B cell (primary cell): ENCODE measurements around the gene NXPE3. TPM values are rescaled to one million over a fixed set of nuclear protein-coding genes. Genes with fewer than 3 reads are reported as not detected.

Source experiments
- ATAC-seq: fragments of 200-7000 bp; cut with Tn5 transposase; one replicate; pipeline ENCODE4 v1.10.0; 2021; ENCODE audit warnings: low read depth, mild to moderate bottlenecking, moderate number of reproducible peaks, moderate library complexity
- CTCF ChIA-PET: fragments of 350-600 bp; sonication (Branson Sonifier 250); formaldehyde crosslinking; loops from one replicate; lab custom pipeline; 2021; ENCODE audit warnings: antibody characterized with exemption, inconsistent platforms; lab: Charles Lee
- POLR2A ChIA-PET: fragments of 350-600 bp; sonication (Branson Sonifier 250); formaldehyde crosslinking; loops from one replicate; lab custom pipeline; 2021; ENCODE audit warnings: antibody characterized with exemption; lab: Charles Lee
- DNase-seq: peaks from one replicate; pipeline ENCODE4 v3.0.0; 2013
- H2AFZ ChIP-seq: 2 replicates; pipeline ENCODE4 v1.6.1; 2012; ENCODE audit warnings: mild to moderate bottlenecking, low read depth, low read length; ENCODE audit not compliant: insufficient read depth, poor library complexity, severe bottlenecking
- H3K27ac ChIP-seq, 2 donors: 1 replicate in 1 of 2; 2 replicates in 1 of 2; pipeline ENCODE4 v1.5.1; 2012 to 2013; ENCODE audit warnings: low read length in 2 of 2, mild to moderate bottlenecking in 2 of 2, moderate library complexity in 1 of 2
- H3K27me3 ChIP-seq, 4 experiments: fragments of 200-600 bp in 1 of 4; sonication (generic) in 1 of 4; replicated peaks in 1 of 4; 1 replicate in 2 of 4; 2 replicates in 2 of 4; pipeline versions ENCODE4 v1.6.1 to v1.7.0; 2013 to 2016; ENCODE audit warnings: low read length in 3 of 4, mild to moderate bottlenecking in 2 of 4, mixed read lengths in 1 of 4, moderate library complexity in 1 of 4; ENCODE audit not compliant: insufficient read depth in 4 of 4, control insufficient read depth in 3 of 4; ENCODE audit errors: control extremely low read depth in 1 of 4
- H3K36me3 ChIP-seq, 2 experiments: replicated peaks in 1 of 2; 1 replicate in 1 of 2; 2 replicates in 1 of 2; pipeline versions ENCODE4 v1.6.1 to v1.7.1; 2013; ENCODE audit warnings: low read length in 1 of 2; ENCODE audit not compliant: insufficient read depth in 2 of 2, control insufficient read depth in 1 of 2; ENCODE audit errors: control extremely low read depth in 1 of 2, extremely low read depth in 1 of 2
- H3K4me1 ChIP-seq, 2 donors: fragments of 200-600 bp in 1 of 2; sonication (generic) in 1 of 2; 1 replicate in 1 of 2; 2 replicates in 1 of 2; pipeline versions ENCODE4 v1.5.1 to v1.6.1; 2013 to 2017; ENCODE audit warnings: low read length in 2 of 2; ENCODE audit not compliant: control insufficient read depth in 2 of 2, insufficient read depth in 2 of 2
- H3K4me2 ChIP-seq: replicated peaks from 2 replicates; pipeline ENCODE3; 2012; ENCODE audit warnings: mild to moderate bottlenecking, low read depth, low read length; ENCODE audit not compliant: poor library complexity, severe bottlenecking
- H3K4me3 ChIP-seq, 5 experiments: fragments of 200-600 bp in 1 of 5; sonication (generic) in 1 of 5; 1 replicate in 3 of 5; 2 replicates in 2 of 5; pipeline versions ENCODE4 v1.5.1 to v1.7.0; 2011 to 2016; ENCODE audit warnings: low read length in 4 of 5, mild to moderate bottlenecking in 4 of 5, low read depth in 2 of 5, control low read depth in 1 of 5, moderate library complexity in 1 of 5; ENCODE audit not compliant: insufficient read depth in 1 of 5; ENCODE audit errors: control extremely low read depth in 1 of 5, extremely low read depth in 1 of 5
- H3K79me2 ChIP-seq: fragments of 200-600 bp; sonication (generic); one replicate; pipeline ENCODE4 v1.6.0; 2016; ENCODE audit warnings: low read length; ENCODE audit not compliant: control insufficient read depth, insufficient read depth
- H3K9ac ChIP-seq: fragments of 200-600 bp; sonication (generic); 2 replicates; pipeline ENCODE4 v1.6.1; 2017; ENCODE audit warnings: mild to moderate bottlenecking, low read length, moderate library complexity
- H3K9me3 ChIP-seq, 3 donors: one replicate each; pipeline versions ENCODE4 v1.6.1 to v1.7.1; 2013; ENCODE audit warnings: low read length in 2 of 3; ENCODE audit not compliant: control insufficient read depth in 2 of 3, insufficient read depth in 1 of 3; ENCODE audit errors: control extremely low read depth in 1 of 3
- H4K20me1 ChIP-seq: 2 replicates; pipeline ENCODE4 v1.6.0; 2012; ENCODE audit warnings: mild to moderate bottlenecking, low read length; ENCODE audit not compliant: insufficient read depth, control insufficient read depth, poor library complexity, severe bottlenecking
- H3K27ac Mint-ChIP-seq: one replicate; pipeline ENCODE4 v1.8.0; 2021; ENCODE audit warnings: mixed read lengths
- H3K27me3 Mint-ChIP-seq: one replicate; pipeline ENCODE4 v1.8.0; 2021; ENCODE audit warnings: mixed read lengths
- H3K4me1 Mint-ChIP-seq: one replicate; pipeline ENCODE4 v1.8.0; 2021; ENCODE audit warnings: mixed read lengths
- H3K4me3 Mint-ChIP-seq: one replicate; pipeline ENCODE4 v1.8.0; 2021; ENCODE audit warnings: mixed read lengths
- H3K9me3 Mint-ChIP-seq: one replicate; pipeline ENCODE4 v1.8.0; 2022; ENCODE audit warnings: mixed read lengths; ENCODE audit not compliant: insufficient read depth
- EZH2 ChIP-seq: IDR thresholded peaks from 2 replicates; pipeline ENCODE4 v1.6.1; 2012; ENCODE audit warnings: borderline replicate concordance, low read depth, mild to moderate bottlenecking, moderate library complexity, low read length; ENCODE audit not compliant: insufficient read depth, poor library complexity, severe bottlenecking
- WGBS: methylation state at CpG from one replicate; pipeline ENCODE4 v1.1.5; 2013; ENCODE audit warnings: missing lambda C conversion rate; ENCODE audit not compliant: insufficient coverage; 5-methylcytosine and 5-hydroxymethylcytosine counted together
- intact Hi-C: fragments of 100-400 bp; cut with micrococcal nuclease; formaldehyde crosslinking; loops from one replicate; pipeline ENCODE4 v1.10.0; 2022
- polyA plus RNA-seq: library from polyadenylated mRNA; depleted of rRNA; stranded (reverse); fragments of >200 nt; gene quantifications from 2 replicates; pipeline ENCODE4 v1.2.3, GENCODE V29; 2012
- total RNA-seq, 2 donors: library from RNA; stranded (reverse); fragments of 120-200 nt in 1 of 2; gene quantifications; 1 replicate in 1 of 2; 2 replicates in 1 of 2; pipeline versions ENCODE4 v1.2.3 to v1.2.4, GENCODE V29; 2013 to 2022
- TF ChIP-seq, protein P1 (sequence below): fragments of 200-600 bp; IDR thresholded peaks from one replicate; pipeline ENCODE4 v1.8.0; 2022; ENCODE audit warnings: antibody characterized with exemption, mild to moderate bottlenecking

The NXPE3 gene
- total and polyA plus RNA-seq, 2 donors (not counting 1 experiment from before 2014, with no cell fraction given) = 15.4 to 19.7 TPM

- peaks cover 50% of the 10 kb centered on the region for H3K4me1 Mint-ChIP-seq
- DNase-seq = peak; percentile 59
Observed at GRCh38 chr3:101813817-101814440, 34.9 kb downstream of the NXPE3 start.

More at GRCh38 chr3:101813817-101814440, 34.9 kb downstream of the NXPE3 start:
- no peak overlapping the region for H3K4me3 Mint-ChIP-seq
- no CpG with 5 or more reads among the region's 7 CpGs for WGBS
- H3K4me3 ChIP-seq = no peak overlapping the region
- H3K27me3 ChIP-seq = no peaks in the 10 kb centered on the region
- CTCF ChIA-PET = interaction anchor here (0.7 to 20.1 kb wide), 34 partner anchors 9 to 723 kb away, joined by 3 to 1306 read pairs (median 4); partner anchors contain the start of gene NFKBIZ
- H3K4me2 ChIP-seq = no peak overlapping the region
- H3K36me3 ChIP-seq = no peaks in the 10 kb centered on the region
- no peaks in the 10 kb centered on the region for H3K27me3 Mint-ChIP-seq
- peaks cover 32 to 42% of the 10 kb centered on the region in 2 donors for H3K4me1 ChIP-seq
- POLR2A ChIA-PET = interaction anchor here (0.6 to 1.7 kb wide), 4 partner anchors 13 to 812 kb away, joined by 3 to 5 read pairs (median 4); partner anchors contain the start of gene NFKBIZ
- TF ChIP-seq, protein P1, sequence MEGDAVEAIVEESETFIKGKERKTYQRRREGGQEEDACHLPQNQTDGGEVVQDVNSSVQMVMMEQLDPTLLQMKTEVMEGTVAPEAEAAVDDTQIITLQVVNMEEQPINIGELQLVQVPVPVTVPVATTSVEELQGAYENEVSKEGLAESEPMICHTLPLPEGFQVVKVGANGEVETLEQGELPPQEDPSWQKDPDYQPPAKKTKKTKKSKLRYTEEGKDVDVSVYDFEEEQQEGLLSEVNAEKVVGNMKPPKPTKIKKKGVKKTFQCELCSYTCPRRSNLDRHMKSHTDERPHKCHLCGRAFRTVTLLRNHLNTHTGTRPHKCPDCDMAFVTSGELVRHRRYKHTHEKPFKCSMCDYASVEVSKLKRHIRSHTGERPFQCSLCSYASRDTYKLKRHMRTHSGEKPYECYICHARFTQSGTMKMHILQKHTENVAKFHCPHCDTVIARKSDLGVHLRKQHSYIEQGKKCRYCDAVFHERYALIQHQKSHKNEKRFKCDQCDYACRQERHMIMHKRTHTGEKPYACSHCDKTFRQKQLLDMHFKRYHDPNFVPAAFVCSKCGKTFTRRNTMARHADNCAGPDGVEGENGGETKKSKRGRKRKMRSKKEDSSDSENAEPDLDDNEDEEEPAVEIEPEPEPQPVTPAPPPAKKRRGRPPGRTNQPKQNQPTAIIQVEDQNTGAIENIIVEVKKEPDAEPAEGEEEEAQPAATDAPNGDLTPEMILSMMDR = peak; percentile 89
- no peak for TF ChIP-seq EZH2
- no peak overlapping the region for H3K27ac ChIP-seq
- peaks cover 0 to 7% (median 0%) of the 10 kb centered on the region in 3 donors for H3K9me3 ChIP-seq
- H3K79me2 ChIP-seq = peaks cover 12% of the 10 kb centered on the region
- no peaks in the 10 kb centered on the region for H3K9me3 Mint-ChIP-seq
- H3K9ac ChIP-seq = no peak overlapping the region
- intact Hi-C loops = loop anchor here (1.0 to 2.0 kb wide), 3 partner anchors 13 to 411 kb away; no protein-coding TSS in a partner anchor
- H4K20me1 ChIP-seq = no peaks in the 10 kb centered on the region
- H3K27ac Mint-ChIP-seq = no peak overlapping the region
- no peak for ATAC-seq
- H2AFZ ChIP-seq = no peak overlapping the region
